ENCODE data around the gene AKR1C8.
"Not testable (repeated sequence)": the region's sequence is repeated elsewhere in the genome, so short reads cannot be mapped to it uniquely, and the experiment has no call there.

AKR1C8 gene

GRCh38 chr10:5135581-5135980 lies 49.4 kb downstream of the AKR1C8 start:
- no peak for TF ChIP-seq CTCF (IDR thresholded peaks at IDR 0.05; ENCODE audit: low read depth, low read length, missing control alignments)
- no peak for DNase-seq (ENCODE audit: low read depth)
- no peak overlapping the region for H3K4me3 ChIP-seq (ENCODE audit: low read depth, low read length)

DNA sequence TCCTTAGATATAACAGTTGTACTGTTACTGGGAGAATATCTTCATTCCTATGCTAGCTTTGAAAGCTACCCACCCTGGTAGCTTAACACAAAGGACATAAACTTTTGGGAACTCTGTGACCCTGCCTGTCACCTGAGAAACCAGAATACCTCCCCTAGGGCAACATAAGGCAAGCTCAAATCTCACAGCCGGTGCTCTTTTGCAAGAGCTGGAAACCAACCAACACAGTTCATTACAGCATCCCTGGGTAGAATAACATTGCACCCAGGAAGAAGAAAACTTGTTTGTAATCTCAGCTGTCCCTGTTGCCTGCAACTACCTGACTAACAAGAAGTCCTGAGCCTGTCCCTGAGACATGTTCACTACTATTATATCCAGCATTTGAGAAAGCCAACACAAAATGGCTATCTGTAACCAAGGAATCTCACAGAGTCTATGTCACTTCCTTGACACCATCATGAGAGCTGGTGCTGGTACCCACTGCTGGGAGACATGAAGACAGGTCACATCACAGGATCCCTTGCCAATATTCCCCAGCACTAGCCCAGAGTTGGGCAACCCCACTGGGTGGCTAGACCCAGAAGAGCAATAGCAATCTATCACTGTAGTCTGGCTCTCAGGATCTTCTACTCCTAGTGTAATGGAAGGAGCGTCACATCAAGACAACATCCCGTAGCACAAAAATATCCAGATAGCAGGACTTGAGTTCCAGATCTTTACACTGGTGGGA lies 59.5 kb downstream of the AKR1C8 start:
- no peak overlapping the region for H3K4me3 ChIP-seq (ENCODE audit: low read depth, low read length)
- no peak for DNase-seq (ENCODE audit: low read depth)
- TF ChIP-seq CTCF (IDR thresholded peaks at IDR 0.05; ENCODE audit: low read depth, low read length, missing control alignments): no peak

GRCh38 chr10:5123886-5124285 lies 61.1 kb downstream of the AKR1C8 start:
- H3K4me3 ChIP-seq (ENCODE audit: low read depth, low read length): no peak overlapping the region
- no peak for TF ChIP-seq CTCF (IDR thresholded peaks at IDR 0.05; ENCODE audit: low read depth, low read length, missing control alignments)
- DNase-seq (ENCODE audit: low read depth): no peak

DNA sequence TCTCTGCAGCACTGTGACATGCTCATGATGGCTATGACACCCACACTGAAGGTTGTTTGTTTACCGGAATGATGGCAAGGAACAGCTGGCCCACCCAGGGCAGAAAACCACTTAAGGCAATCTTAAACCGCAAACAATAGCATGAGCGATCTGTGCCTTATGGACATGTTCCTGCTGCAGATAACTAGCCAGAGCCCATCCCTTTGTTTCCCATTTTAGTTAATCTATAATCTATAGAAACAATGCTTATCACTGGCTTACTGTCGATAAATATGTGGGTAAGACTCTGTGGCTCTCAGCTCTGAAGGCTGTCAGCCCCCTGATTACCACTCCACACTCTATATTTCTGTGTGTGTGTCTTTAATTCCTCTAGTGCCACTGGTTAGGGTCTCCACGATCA lies 65.0 kb downstream of the AKR1C8 start:
- H3K4me3 ChIP-seq (ENCODE audit: low read depth, low read length); DNase-seq (ENCODE audit: low read depth): not testable (repeated sequence)

GRCh38 chr10:5117026-5117425 lies 67.9 kb downstream of the AKR1C8 start:
- no peak for TF ChIP-seq CTCF (IDR thresholded peaks at IDR 0.05; ENCODE audit: low read depth, low read length, missing control alignments)
- H3K4me3 ChIP-seq (ENCODE audit: low read depth, low read length): no peak overlapping the region
- no peak for DNase-seq (ENCODE audit: low read depth)

- no peak for TF ChIP-seq CTCF (IDR thresholded peaks at IDR 0.05; ENCODE audit: low read depth, low read length, missing control alignments)
- DNase-seq (ENCODE audit: low read depth): no peak
- H3K4me3 ChIP-seq (ENCODE audit: low read depth, low read length): no peak overlapping the region
Measured at GRCh38 chr10:5116621-5117020, 68.3 kb downstream of the AKR1C8 start.

GRCh38 chr10:5109861-5110260 lies 75.1 kb downstream of the AKR1C8 start:
- DNase-seq (ENCODE audit: low read depth); H3K4me3 ChIP-seq (ENCODE audit: low read depth, low read length): not testable (repeated sequence)

- H3K4me3 ChIP-seq (ENCODE audit: low read depth, low read length): no peak overlapping the region
- no peak for DNase-seq (ENCODE audit: low read depth)
- TF ChIP-seq CTCF (IDR thresholded peaks at IDR 0.05; ENCODE audit: low read depth, low read length, missing control alignments): no peak
Measured at GRCh38 chr10:5108658-5109416, 76.1 kb downstream of the AKR1C8 start.

Measured in GM12864 (cell line).